ENCODE data around the gene ZNF311.
"Not testable (repeated sequence)": the region's sequence is repeated elsewhere in the genome, so short reads cannot be mapped to it uniquely, and the experiment has no call there.

DNA sequence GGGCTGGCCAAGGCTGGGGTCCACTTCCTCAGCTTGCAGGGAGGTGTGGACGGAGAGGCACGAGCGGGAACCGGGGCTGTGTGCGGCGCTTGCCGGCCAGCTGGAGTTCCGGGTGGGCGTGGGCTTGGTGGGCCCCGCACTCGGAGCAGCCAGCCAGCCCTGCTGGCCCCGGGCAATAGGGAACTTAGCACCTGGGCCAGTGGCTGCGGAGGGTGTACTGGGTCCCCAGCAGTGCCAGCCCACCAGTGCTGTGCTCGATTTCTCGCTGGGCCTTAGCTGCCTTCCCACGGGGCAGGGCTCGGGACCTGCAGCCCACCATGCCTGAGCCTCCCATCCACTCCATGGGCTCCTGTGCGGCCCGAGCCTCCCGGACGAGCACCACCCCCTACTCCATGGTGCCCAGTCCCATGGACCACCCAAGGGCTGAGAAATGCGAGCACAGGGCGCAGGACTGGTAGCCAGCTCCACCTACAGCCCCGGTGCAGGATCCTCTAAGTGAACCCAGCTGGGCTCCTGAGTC lies 47.3 kb downstream of the ZNF311 start:
- TF ChIP-seq POLR2A, CTCF (IDR thresholded peaks at IDR 0.05): not testable (repeated sequence)
